Nephron (organoid): ENCODE results near the gene PAFAH1B2.
A peak's percentile ranks its signal among the peaks of the same experiment; 100 is the strongest.

Experiments
- H3K27ac Mint-ChIP-seq, 3 experiments: 2 replicates each; pipeline ENCODE4 v1.8.0; 2020; ENCODE audit warnings: mixed read lengths in 3 of 3, mild to moderate bottlenecking in 2 of 3, moderate library complexity in 1 of 3
- H3K27me3 Mint-ChIP-seq: 2 replicates; pipeline ENCODE4 v1.8.0; 2021; ENCODE audit warnings: low read depth, mild to moderate bottlenecking, moderate library complexity, mixed read lengths
- H3K36me3 Mint-ChIP-seq: 2 replicates; pipeline ENCODE4 v1.8.0; 2020; ENCODE audit warnings: low read depth, mixed read lengths
- H3K4me1 Mint-ChIP-seq: 2 replicates; pipeline ENCODE4 v1.8.0; 2020; ENCODE audit warnings: mixed read lengths
- H3K4me3 Mint-ChIP-seq, 3 experiments: 2 replicates each; pipeline ENCODE4 v1.8.0; 2020; ENCODE audit warnings: mild to moderate bottlenecking in 3 of 3, mixed read lengths in 3 of 3, moderate library complexity in 2 of 3
- H3K9me3 Mint-ChIP-seq: 2 replicates; pipeline ENCODE4 v1.8.0; 2020; ENCODE audit warnings: mixed read lengths
- TF ChIP-seq, protein P1 (sequence below), 3 experiments: fragments of 200-600 bp; sonication (generic); IDR thresholded peaks; one replicate each; pipeline ENCODE4 v1.5.0; 2021; ENCODE audit warnings: antibody characterized with exemption in 3 of 3; ENCODE audit not compliant: unreplicated experiment in 3 of 3

PAFAH1B2 gene

DNA sequence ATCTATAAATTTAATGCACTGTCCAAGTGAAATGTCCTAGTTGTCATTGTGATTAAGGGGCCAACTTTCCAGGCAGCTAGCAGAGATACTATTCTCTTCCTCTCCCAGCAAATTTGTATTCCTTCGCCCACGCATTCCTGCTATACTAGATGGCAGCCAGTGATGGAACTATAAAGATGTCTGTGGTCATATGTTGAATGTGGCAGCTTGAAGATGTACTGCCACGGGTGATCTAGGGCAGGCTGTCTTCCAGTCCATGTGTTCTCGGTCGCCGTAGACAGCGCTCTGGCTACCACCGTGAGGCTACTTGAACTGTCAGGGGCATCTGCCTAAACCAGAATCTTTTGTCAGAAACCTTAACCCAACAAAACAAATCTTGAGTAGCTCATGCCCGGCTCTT, 26.1 kb downstream of the PAFAH1B2 start:
- H3K4me1 Mint-ChIP-seq: peaks cover 80% of the 10 kb centered on the region
- no peaks in the 10 kb centered on the region for H3K27me3 Mint-ChIP-seq
- H3K36me3 Mint-ChIP-seq: peaks cover 45% of the 10 kb centered on the region
- H3K27ac Mint-ChIP-seq: peak overlapping the region; percentile 87 to 92 (median 89)
- TF ChIP-seq, protein P1, sequence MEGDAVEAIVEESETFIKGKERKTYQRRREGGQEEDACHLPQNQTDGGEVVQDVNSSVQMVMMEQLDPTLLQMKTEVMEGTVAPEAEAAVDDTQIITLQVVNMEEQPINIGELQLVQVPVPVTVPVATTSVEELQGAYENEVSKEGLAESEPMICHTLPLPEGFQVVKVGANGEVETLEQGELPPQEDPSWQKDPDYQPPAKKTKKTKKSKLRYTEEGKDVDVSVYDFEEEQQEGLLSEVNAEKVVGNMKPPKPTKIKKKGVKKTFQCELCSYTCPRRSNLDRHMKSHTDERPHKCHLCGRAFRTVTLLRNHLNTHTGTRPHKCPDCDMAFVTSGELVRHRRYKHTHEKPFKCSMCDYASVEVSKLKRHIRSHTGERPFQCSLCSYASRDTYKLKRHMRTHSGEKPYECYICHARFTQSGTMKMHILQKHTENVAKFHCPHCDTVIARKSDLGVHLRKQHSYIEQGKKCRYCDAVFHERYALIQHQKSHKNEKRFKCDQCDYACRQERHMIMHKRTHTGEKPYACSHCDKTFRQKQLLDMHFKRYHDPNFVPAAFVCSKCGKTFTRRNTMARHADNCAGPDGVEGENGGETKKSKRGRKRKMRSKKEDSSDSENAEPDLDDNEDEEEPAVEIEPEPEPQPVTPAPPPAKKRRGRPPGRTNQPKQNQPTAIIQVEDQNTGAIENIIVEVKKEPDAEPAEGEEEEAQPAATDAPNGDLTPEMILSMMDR (IDR thresholded peaks at IDR 0.05; ENCODE audit: unreplicated experiment in 3 of 3): no peak
- peak overlapping the region; percentile 23 to 71 (median 47) for H3K4me3 Mint-ChIP-seq
- no peaks in the 10 kb centered on the region for H3K9me3 Mint-ChIP-seq

GRCh38 chr11:117171007-117171403, 26.9 kb downstream of the PAFAH1B2 start:
- no peaks in the 10 kb centered on the region for H3K9me3 Mint-ChIP-seq
- peaks cover 81% of the 10 kb centered on the region for H3K4me1 Mint-ChIP-seq
- peaks cover 37% of the 10 kb centered on the region for H3K36me3 Mint-ChIP-seq
- no peaks in the 10 kb centered on the region for H3K27me3 Mint-ChIP-seq
- peak overlapping the region; percentile 87 to 92 (median 89) for H3K27ac Mint-ChIP-seq
- TF ChIP-seq, protein P1 (IDR thresholded peaks at IDR 0.05; ENCODE audit: unreplicated experiment in 3 of 3): no peak
- H3K4me3 Mint-ChIP-seq: peak overlapping the region in 2 of 3 experiments; percentile 13 to 22

- Mint-ChIP-seq H3K4me1 (peaks cover 77% of the 10 kb centered on the region), H3K36me3 (peaks cover 32% of the 10 kb centered on the region), H3K27me3 (no peaks in the 10 kb centered on the region), H3K27ac (peak overlapping the region; percentile 87 to 92 (median 89)), H3K4me3 (peak overlapping the region; percentile 13 to 34 (median 16)), H3K9me3 (no peaks in the 10 kb centered on the region)
- TF ChIP-seq, protein P1 (IDR thresholded peaks at IDR 0.05; ENCODE audit: unreplicated experiment in 3 of 3): no peak
These were observed 27.4 kb downstream of the PAFAH1B2 start for GRCh38 chr11:117171404-117172061.

GRCh38 chr11:117172724-117173421, 28.8 kb downstream of the PAFAH1B2 start:
- H3K4me1 Mint-ChIP-seq: peaks cover 69% of the 10 kb centered on the region
- no peaks in the 10 kb centered on the region for H3K27me3 Mint-ChIP-seq
- peak overlapping the region in 2 of 3 experiments; percentile 21 to 43 for H3K4me3 Mint-ChIP-seq
- no peaks in the 10 kb centered on the region for H3K9me3 Mint-ChIP-seq
- peak overlapping the region; percentile 87 to 97 (median 92) for H3K27ac Mint-ChIP-seq
- TF ChIP-seq, protein P1 (IDR thresholded peaks at IDR 0.05; ENCODE audit: unreplicated experiment in 3 of 3): no peak
- peaks cover 21% of the 10 kb centered on the region for H3K36me3 Mint-ChIP-seq

DNA sequence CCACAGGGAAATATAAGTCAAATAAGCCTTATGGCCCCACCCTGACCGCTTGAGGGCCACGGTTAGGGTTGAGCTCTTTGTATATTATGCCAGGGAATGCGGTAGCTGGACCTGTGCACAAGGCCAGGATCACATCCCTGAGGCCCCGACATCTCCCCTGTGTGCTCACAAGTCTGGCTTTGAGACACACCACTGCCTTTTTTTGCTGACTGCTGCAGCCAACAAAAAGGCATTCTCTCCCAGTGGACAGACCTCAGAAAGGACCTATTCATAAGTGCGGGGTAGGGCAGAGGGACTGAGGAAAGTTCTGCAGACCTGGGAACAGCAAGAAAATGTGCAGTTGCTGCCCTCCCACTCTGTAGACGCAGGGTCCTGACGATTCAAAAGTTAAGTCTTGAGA, 31.0 kb downstream of the PAFAH1B2 start:
- peak overlapping the region in 2 of 3 experiments; percentile 10 to 57 for H3K4me3 Mint-ChIP-seq
- peak overlapping the region; percentile 34 to 81 (median 71) for H3K27ac Mint-ChIP-seq
- peaks cover 4% of the 10 kb centered on the region for H3K27me3 Mint-ChIP-seq
- peaks cover 69% of the 10 kb centered on the region for H3K4me1 Mint-ChIP-seq
- TF ChIP-seq, protein P1 (IDR thresholded peaks at IDR 0.05; ENCODE audit: unreplicated experiment in 3 of 3): no peak
- H3K9me3 Mint-ChIP-seq: no peaks in the 10 kb centered on the region
- H3K36me3 Mint-ChIP-seq: peaks cover 7% of the 10 kb centered on the region
